Measurements from ENCODE around the gene FIGN. TPM values are rescaled to one million over a fixed set of nuclear protein-coding genes. Genes with fewer than 3 reads are reported as not detected.

FIGN gene
- total and polyA plus RNA-seq, 9 of the 15 experiments (the other 6 are each of a cell fraction or from before 2014, with no cell fraction given), result 0.02 TPM; not detected in 8

DNA sequence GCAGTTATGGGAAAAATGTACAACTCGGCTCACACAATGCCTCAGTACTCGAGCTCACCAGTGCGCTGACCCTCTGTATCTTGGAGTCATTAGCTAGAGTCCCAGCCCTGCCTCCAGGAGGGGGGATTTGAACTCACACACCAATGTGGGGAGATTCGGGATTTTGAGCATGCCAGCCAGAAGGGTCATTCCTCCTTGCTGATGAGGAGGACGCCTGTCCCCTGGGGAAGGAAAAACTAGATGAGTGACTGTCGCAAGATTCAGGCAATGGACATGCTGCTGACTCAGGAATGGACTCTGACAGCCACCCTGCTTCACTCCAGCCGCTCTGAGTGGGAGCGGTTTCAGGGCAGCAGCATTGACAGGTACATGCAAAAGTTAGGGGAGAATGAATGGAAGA is 20.6 kb downstream of the FIGN start:
- FAIRE-seq, result no peak
- Histone ChIP-seq H3K9me1 (ENCODE audit: control insufficient read depth, insufficient read depth, low read length) (no peaks in the 10 kb centered on the region), H3K4me3 (no peak overlapping the region), H3K4me1 (replicated peaks in 1 of 2; ENCODE audit: control insufficient read depth in 2 of 2, insufficient read depth in 2 of 2, low read length in 2 of 2) (no peaks in the 10 kb centered on the region), H3K27me3 (ENCODE audit: control insufficient read depth in 2 of 2, insufficient read depth in 2 of 2, low read length in 2 of 2) (no peaks in the 10 kb centered on the region), H3K9me3 (replicated peaks; ENCODE audit: control insufficient read depth, insufficient read depth, low read depth, low read length) (no peaks in the 10 kb centered on the region; the same call in 1 of the 2 replicates), H3K36me3 (ENCODE audit: control insufficient read depth, insufficient read depth, low read length) (no peaks in the 10 kb centered on the region), H3K4me2 (ENCODE audit: insufficient read depth, low read length) (no peak overlapping the region), H3K9ac (ENCODE audit: insufficient read depth in 1 of 2, low read depth in 2 of 2, low read length in 2 of 2) (no peak overlapping the region), H3K27ac (ENCODE audit: extremely low read depth, low read depth, low read length) (no peak overlapping the region), H4K20me1 (replicated peaks; ENCODE audit: control insufficient read depth, insufficient read depth, low read length) (no peaks in the 10 kb centered on the region), H2AFZ (ENCODE audit: low read depth, low read length) (no peak overlapping the region), H3K79me2 (ENCODE audit: control insufficient read depth, insufficient read depth, low read length) (no peaks in the 10 kb centered on the region)
- BruUV-seq (replicated peaks), result no TSS peak
- in situ Hi-C loops (cut with MboI) (no loop called here), intact Hi-C loops (cut with micrococcal nuclease) (no loop called here)
- WGBS (ENCODE audit: insufficient coverage, low coverage, missing lambda C conversion rate), result 0% methylated on average over 8 of the region's 8 CpGs
- no peak for ATAC-seq
- ChIA-PET POLR2A (no interaction called here), CTCF (ENCODE audit: low intra/inter-chr PET ratio) (no interaction called here)
- no peak for TF ChIP-seq PML (IDR thresholded peaks at IDR 0.05; ENCODE audit: low read length)
- no peak for DNase-seq (ENCODE audit: extremely low read depth in 1 of 4, low spot score in 3 of 4)

DNA sequence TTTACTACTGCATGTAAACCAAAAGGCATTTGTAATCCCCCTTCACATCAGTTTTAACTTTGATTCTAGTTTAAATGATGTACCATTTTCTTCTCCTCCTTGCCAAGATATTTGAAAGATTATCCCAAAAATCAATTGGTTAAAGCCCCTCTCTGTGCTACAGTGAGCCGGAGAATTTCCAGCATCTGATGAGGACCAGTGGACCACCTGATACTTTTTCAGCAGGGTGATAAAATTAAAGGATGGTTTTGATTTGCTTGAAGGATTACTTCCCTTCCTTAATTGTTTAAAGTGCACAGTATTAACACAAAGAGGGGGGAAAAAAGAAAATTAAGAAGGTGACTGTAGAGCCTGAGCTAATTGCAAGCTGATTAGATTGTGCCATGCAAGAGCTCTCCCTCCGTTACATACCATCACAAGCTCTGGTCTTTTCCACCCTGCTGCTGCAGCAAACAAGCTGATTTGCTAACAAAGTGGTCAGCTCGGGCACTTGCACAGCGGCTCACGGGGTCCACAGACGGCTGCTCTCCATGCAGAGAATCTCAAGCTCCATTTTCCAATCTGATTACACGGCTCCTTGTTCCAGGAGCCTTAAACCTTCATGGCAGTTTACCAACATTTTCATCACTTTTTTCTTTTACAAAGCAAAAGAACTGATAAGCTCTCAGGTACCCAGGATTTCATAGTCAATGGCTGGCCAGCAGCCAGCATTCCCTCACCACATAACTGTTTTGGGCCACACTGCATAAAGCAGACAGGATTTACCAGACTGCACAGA is 22.1 kb downstream of the FIGN start:
- Histone ChIP-seq H4K20me1 (replicated peaks; ENCODE audit: control insufficient read depth, insufficient read depth, low read length) (no peaks in the 10 kb centered on the region), H3K79me2 (ENCODE audit: control insufficient read depth, insufficient read depth, low read length) (no peaks in the 10 kb centered on the region), H3K4me1 (replicated peaks in 1 of 2; ENCODE audit: control insufficient read depth in 2 of 2, insufficient read depth in 2 of 2, low read length in 2 of 2) (no peaks in the 10 kb centered on the region), H3K9ac (ENCODE audit: insufficient read depth in 1 of 2, low read depth in 2 of 2, low read length in 2 of 2) (no peak overlapping the region), H3K27ac (ENCODE audit: extremely low read depth, low read depth, low read length) (no peak overlapping the region), H3K4me2 (ENCODE audit: insufficient read depth, low read length) (no peak overlapping the region), H3K9me3 (replicated peaks; ENCODE audit: control insufficient read depth, insufficient read depth, low read depth, low read length) (no peaks in the 10 kb centered on the region; the same call in 1 of the 2 replicates), H3K36me3 (ENCODE audit: control insufficient read depth, insufficient read depth, low read length) (no peaks in the 10 kb centered on the region), H3K4me3 (no peak overlapping the region), H3K9me1 (ENCODE audit: control insufficient read depth, insufficient read depth, low read length) (no peaks in the 10 kb centered on the region), H3K27me3 (ENCODE audit: control insufficient read depth in 2 of 2, insufficient read depth in 2 of 2, low read length in 2 of 2) (no peaks in the 10 kb centered on the region), H2AFZ (ENCODE audit: low read depth, low read length) (no peak overlapping the region)
- FAIRE-seq (no peak), ATAC-seq (no peak), DNase-seq (ENCODE audit: extremely low read depth in 1 of 4, low spot score in 3 of 4) (no peak)
- ChIA-PET CTCF (ENCODE audit: low intra/inter-chr PET ratio) (no interaction called here), POLR2A (no interaction called here)
- intact Hi-C loops (cut with micrococcal nuclease) (no loop called here), in situ Hi-C loops (cut with MboI) (no loop called here)
- 0% methylated on average over 7 of the region's 7 CpGs for WGBS (ENCODE audit: insufficient coverage, low coverage, missing lambda C conversion rate)
- BruUV-seq (replicated peaks), result no TSS peak
- TF ChIP-seq RNF2 (IDR thresholded peaks at IDR 0.05) (no peak), RBM39 (optimal IDR thresholded peaks at IDR 0.05; ENCODE audit: low read depth, low read length) (no peak), FOXM1 (IDR thresholded peaks at IDR 0.05; ENCODE audit: low read depth) (no peak), FOXM1 (CRISPR knock-in tag; IDR thresholded peaks at IDR 0.05; ENCODE audit: low read depth) (no peak), RBM22 (IDR thresholded peaks at IDR 0.05; ENCODE audit: low read depth, low read length, poor library complexity, severe bottlenecking) (no peak), KHSRP (IDR thresholded peaks at IDR 0.05) (no peak), ZNF384 (IDR thresholded peaks at IDR 0.05; ENCODE audit: low read depth, low read length) (no peak)
- TF ChIP-seq, protein P1, sequence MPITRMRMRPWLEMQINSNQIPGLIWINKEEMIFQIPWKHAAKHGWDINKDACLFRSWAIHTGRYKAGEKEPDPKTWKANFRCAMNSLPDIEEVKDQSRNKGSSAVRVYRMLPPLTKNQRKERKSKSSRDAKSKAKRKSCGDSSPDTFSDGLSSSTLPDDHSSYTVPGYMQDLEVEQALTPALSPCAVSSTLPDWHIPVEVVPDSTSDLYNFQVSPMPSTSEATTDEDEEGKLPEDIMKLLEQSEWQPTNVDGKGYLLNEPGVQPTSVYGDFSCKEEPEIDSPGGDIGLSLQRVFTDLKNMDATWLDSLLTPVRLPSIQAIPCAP (CRISPR knock-in tag; IDR thresholded peaks at IDR 0.05; ENCODE audit: borderline replicate concordance), result no peak
- TF ChIP-seq, protein P2, sequence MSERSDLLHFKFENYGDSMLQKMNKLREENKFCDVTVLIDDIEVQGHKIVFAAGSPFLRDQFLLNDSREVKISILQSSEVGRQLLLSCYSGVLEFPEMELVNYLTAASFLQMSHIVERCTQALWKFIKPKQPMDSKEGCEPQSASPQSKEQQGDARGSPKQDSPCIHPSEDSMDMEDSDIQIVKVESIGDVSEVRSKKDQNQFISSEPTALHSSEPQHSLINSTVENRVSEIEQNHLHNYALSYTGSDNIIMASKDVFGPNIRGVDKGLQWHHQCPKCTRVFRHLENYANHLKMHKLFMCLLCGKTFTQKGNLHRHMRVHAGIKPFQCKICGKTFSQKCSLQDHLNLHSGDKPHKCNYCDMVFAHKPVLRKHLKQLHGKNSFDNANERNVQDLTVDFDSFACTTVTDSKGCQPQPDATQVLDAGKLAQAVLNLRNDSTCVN (CRISPR knock-in tag; IDR thresholded peaks at IDR 0.05), result no peak
- TF ChIP-seq, protein P3, sequence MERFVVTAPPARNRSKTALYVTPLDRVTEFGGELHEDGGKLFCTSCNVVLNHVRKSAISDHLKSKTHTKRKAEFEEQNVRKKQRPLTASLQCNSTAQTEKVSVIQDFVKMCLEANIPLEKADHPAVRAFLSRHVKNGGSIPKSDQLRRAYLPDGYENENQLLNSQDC (CRISPR knock-in tag; IDR thresholded peaks at IDR 0.05), result no peak

All from K562 (cell line).